Stomach (tissue), 4 donors: Measurements from ENCODE around the gene POLD4.

Source experiments
- CTCF ChIP-seq, 7 experiments: fragments of 450-650 bp in 4 of 7; fragments of 200-600 bp in 3 of 7; sonication (generic) in 3 of 7; IDR thresholded peaks; one replicate each; pipeline ENCODE4 v1.5.1; 2016 to 2019; ENCODE audit warnings: antibody characterized with exemption in 7 of 7, control low read depth in 2 of 7, mild to moderate bottlenecking in 1 of 7
- EP300 ChIP-seq: sonication (generic); formaldehyde crosslinking; IDR thresholded peaks from one replicate; pipeline ENCODE4 v1.6.1; 2017; ENCODE audit warnings: antibody characterized with exemption
- POLR2A ChIP-seq, 4 donors: fragments of 450-650 bp; IDR thresholded peaks; one replicate each; pipeline ENCODE4 v1.6.1; 2016; ENCODE audit warnings: antibody characterized with exemption in 4 of 4, control low read depth in 2 of 4, mild to moderate bottlenecking in 1 of 4, moderate library complexity in 1 of 4
- POLR2AphosphoS5 ChIP-seq, 3 donors: sonication (generic); formaldehyde crosslinking; IDR thresholded peaks; one replicate each; pipeline ENCODE4 v1.6.1; 2016; ENCODE audit warnings: antibody characterized with exemption in 3 of 3

GRCh38 chr11:67307545-67308001, 45.8 kb downstream of the POLD4 start:
- TF ChIP-seq CTCF (IDR thresholded peaks at IDR 0.05) (no peak), EP300 (no peak), POLR2AphosphoS5 (IDR thresholded peaks at IDR 0.05) (no peak), POLR2A (IDR thresholded peaks at IDR 0.05) (no peak)
